NCI-H2107 (cell line): ENCODE measurements around the gene PPP1R12C.
"Not testable (repeated sequence)": the region's sequence is repeated elsewhere in the genome, so short reads cannot be mapped to it uniquely, and the experiment has no call there.

ENCODE experiments used
- DNase-seq: peaks from one replicate; lab custom pipeline; 2025; lab: John Stamatoyannopoulos, UW

PPP1R12C gene

GRCh38 chr19:55112246-55112776 lies 5.1 kb downstream of the PPP1R12C start:
- DNase-seq, result no peak

DNA sequence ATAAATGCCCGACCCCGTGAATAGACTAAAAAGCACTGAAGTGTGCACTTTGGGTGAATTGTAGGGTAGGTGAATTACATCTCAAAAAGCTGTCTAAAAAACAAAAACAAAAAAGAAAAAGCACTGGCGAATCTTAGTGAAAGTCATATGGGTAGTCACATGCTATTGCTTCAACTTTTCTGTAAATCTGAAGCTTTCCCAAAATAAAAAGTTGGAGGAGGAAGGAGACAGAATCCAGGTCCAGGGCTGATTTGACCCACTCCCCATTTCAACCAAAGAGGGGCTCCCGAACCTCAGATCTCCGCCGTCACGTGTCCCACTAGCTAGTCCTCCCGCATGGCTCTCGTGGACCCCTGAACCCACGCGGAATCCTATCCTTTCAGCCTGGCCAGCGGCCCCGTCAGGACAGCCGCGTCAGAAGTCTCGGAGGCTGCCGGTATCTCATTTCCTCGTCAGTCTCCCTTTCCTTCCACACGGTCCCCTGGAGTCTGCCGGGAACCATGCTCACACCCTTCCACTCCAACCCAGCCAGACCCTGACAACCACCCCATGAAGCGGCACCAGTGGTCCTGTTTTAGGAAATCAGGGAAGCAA lies 6.1 kb downstream of the PPP1R12C start:
- DNase-seq, result no peak

GRCh38 chr19:55109527-55110291 lies 7.7 kb downstream of the PPP1R12C start:
- DNase-seq, result no peak

GRCh38 chr19:55107252-55107651 lies 10.2 kb downstream of the PPP1R12C start:
- DNase-seq, result not testable (repeated sequence)

GRCh38 chr19:55106591-55106990 lies 10.8 kb downstream of the PPP1R12C start:
- DNase-seq, result no peak

- DNase-seq, result no peak
Observed at GRCh38 chr19:55105237-55105636, 12.2 kb downstream of the PPP1R12C start.

DNA sequence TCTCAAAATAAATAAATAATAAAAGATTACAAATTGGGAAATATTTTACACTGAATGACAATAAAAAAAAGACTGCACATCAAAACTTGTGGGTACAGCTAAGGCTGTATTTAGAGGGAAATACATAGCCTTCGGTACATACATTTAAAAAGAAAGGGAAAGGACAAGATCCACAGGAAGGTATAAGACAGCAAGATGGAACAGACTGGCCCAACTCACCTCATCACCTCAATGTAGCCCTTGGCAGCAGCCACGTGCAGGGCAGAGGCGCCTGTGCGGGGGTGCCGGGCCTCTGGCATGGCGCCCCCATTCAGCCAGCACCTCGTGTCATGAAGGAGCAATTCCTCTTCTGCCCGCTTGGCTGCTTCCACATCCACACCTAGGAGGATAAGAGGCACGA lies 14.2 kb downstream of the PPP1R12C start:
- no peak for DNase-seq

DNA sequence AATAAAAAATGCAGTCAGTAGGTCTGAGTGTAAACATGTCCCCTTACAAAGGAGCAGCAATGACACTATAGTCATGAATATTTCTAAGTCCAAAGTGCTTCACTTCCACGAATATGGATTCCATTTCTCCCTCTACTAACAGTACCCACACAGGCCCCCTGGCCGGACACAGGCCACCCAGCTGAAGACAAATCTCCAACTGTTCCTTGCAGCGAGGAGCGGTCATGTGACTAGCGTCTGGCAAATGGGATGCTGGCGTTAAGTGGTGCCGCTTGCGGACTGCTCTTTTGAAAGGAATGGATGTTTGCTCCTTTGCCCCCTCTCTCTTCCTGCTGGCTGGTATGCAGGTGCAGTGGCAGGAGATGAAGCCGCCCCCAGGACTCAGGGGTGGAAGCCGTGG lies 16.2 kb downstream of the PPP1R12C start:
- no peak for DNase-seq

- DNase-seq, result no peak
Observed at GRCh38 chr19:55099557-55100506, 17.6 kb downstream of the PPP1R12C start.

- no peak for DNase-seq
Observed at GRCh38 chr19:55098716-55099556, 18.5 kb downstream of the PPP1R12C start.

DNA sequence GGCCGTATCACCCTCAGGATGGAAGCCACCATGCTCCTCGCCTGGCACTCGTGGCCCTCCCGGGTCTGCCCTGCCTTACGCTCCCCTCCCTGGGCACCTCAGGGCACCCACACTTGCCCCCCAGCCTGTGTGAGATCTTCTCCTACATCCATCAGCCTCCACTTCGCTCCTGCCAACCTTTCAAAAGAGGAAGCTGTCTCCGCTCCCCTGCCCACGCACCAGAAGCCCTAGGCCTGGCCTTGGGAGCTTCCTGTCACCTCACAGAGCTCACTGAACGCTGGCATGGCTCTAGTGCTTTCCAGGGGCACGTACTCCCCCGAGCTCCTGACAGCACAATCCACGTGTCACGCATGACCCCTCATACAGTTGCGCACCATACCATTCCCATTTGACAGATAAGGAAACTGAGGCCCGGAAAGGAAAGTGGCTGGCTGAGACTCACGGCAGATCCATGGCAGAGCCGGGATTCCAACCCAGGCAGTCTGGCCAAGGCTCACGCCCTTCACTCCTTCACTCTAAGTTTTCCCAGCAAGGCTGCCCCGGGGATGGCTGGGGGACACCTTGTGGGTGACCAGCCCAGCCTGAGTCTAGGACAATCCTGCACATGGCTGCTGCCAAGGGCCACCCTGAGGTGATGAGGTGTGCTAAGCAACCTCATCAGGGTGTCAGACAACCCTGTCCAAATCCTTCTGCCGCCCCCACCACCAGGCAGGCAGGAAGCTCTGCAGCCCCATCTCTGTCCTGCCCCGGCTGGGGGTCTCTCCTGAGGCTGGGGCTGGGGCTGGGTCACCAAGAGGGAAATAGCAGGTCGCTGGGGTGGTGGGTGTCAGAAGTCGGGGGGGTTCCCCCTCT lies 19.3 kb downstream of the PPP1R12C start:
- DNase-seq, result no peak

DNA sequence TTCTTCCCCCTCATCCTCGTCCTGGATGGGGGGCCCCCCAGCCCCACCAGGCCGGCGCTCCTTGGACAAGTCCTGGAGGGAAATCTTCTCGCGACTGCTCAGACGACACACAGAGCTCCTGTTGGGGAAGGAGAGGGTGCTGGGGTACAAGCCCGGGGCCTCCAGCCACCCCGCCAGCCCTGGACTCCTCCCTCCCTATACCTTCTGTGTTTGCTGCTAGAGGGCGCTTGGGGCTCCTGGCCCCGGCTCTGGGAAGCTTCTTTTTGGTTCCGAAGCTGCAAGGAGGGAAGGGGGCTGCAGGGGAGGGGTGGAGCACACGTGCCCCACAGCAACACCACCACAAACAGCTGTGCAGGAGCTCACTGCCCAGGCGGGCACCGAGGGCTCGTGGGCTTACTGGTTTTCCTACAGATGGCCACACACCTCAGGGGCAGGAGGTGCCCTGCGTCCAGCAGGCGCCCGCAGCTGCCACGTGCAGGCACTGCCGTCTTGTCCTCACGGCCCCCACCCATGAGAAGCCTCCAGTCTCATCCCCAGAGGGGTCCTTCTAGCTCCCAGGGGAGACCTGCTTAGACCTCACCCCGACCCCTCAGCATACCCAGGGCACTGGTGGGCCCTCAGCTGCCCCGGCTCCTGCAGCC lies 21.3 kb downstream of the PPP1R12C start:
- no peak for DNase-seq

- DNase-seq, result no peak
Observed at GRCh38 chr19:55095260-55096060, 22.0 kb downstream of the PPP1R12C start.

DNA sequence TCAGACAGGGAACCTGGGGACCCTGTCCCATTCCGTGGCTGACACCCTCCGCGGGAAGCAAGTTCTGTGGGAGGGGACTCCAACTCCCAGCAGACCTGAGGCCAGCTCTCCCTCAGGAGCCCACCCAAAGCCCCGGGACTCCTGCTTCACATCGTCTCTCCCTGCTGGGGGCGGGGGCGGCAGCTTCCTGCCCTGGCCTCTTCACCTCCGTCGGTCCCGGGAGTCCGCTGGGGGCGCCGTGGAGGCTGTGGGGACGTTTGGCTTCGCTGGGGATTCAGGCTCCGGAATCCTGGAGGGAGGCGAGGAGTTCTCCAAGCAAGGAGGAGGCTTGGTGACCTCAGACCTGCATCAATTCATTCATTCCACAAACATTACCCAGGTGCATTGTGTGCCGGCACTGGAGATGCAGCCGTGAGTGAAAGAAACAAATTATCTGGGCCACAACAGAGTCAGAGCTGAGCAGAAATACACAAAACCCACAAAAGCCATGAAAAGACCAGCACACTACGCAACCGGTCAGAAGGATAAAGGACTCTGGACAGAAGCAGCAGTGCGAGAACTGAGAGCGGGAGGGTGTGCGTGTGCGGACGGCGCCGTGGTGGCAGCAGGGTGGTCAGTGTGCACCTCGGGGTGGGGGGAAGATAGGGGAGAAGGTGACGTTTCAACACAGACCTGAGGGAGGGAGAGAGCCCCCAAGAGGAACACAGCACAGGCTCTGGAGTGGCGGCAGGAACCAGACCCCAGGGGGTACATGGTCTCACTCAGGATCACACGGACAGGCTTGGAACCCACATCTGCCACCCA lies 22.8 kb downstream of the PPP1R12C start:
- DNase-seq, result no peak

DNA sequence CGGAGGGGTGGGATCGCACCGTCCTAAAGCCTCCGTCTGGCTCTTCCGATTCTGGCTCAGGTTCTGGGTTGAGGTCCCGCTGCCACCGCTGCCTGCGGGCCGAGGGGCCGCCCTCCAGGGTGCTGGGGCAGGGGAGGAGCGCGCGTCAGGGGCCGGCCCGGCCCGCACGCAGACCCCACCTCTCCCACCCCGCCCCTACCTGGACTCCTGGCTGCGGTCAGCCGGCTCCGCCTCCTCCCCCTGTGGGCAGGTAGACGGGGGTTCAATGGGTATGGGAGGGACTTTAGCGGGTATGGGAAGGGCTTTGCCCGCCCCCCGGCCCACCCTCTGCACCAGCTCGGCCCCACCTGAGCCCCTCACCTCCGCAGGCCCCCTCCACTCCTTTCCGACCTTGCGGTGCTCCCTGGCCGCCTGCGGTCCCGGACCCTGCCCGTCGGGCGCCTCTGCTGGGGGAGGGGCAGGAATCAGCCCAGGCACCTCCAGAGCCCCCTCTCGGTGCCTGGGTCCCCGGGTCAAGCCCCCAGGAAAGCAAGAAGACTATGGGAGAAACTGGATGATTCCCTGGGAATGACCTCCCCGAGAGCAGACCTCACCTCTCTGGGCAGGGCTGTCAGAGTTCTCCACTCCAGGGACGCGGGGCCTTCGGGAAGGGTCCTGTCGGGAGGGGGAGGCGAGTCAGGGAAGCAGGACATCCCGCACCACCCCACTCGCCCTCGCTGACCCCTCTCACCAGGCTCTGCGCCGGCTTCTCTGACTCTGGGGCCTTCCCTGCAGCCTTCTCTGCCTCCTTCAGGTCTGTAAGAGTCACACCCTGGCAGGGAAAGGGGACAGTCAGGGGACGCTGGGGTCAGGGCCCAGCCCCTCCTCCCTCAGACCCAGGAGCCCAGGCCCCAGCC lies 24.8 kb downstream of the PPP1R12C start:
- DNase-seq, result no peak

GRCh38 chr19:55091955-55092354 lies 25.5 kb downstream of the PPP1R12C start:
- no peak for DNase-seq
